Measurements from ENCODE around the gene FAF2.
A peak's percentile ranks its signal among the peaks of the same experiment; 100 is the strongest.

Gene FAF2

GRCh38 chr5:176416965-176417364 is 31.2 kb upstream of the FAF2 start:
- Histone ChIP-seq H3K9me2 (ENCODE audit: low read depth, low read length) (no peaks in the 10 kb centered on the region), H3K4me3 (ENCODE audit: low read depth, low read length, poor library complexity, severe bottlenecking) (peak overlapping the region; percentile 90), H3K9me3 (ENCODE audit: low read length) (no peaks in the 10 kb centered on the region), H3K27me3 (ENCODE audit: insufficient read depth, low read length) (peaks cover 6% of the 10 kb centered on the region; the same call in 1 of the 2 replicates), H3K9ac (ENCODE audit: low read length) (peak overlapping the region; percentile 38; the same call in 1 of the 2 replicates), H3K27ac (ENCODE audit: low read depth, low read length, poor library complexity, severe bottlenecking) (no peak overlapping the region), H3K4me1 (ENCODE audit: insufficient read depth, low read length, severe bottlenecking) (peaks cover 21% of the 10 kb centered on the region), H2AFZ (ENCODE audit: low read length) (no peak overlapping the region), H3K36me3 (ENCODE audit: insufficient read depth, low read length) (no peaks in the 10 kb centered on the region), H3K4me2 (ENCODE audit: low read length) (peak overlapping the region; percentile 67), H3F3A (ENCODE audit: insufficient read depth, low read length) (no peaks in the 10 kb centered on the region), H3K79me2 (ENCODE audit: insufficient read depth, low read length) (0 out of 2 replicates have a peak, but pooled peaks cover 5% of the 10 kb centered on the region), H4K20me1 (ENCODE audit: insufficient read depth, low read length) (no peaks in the 10 kb centered on the region)
- TF ChIP-seq EZH2 (IDR thresholded peaks at IDR 0.05; ENCODE audit: borderline replicate concordance, low read length), result no peak
- no peak for TF ChIP-seq CTCF (IDR thresholded peaks at IDR 0.05; ENCODE audit: low read length)

- Histone ChIP-seq H3K4me3 (ENCODE audit: low read depth, low read length, poor library complexity, severe bottlenecking) (no peak overlapping the region), H3K27ac (ENCODE audit: low read depth, low read length, poor library complexity, severe bottlenecking) (no peak overlapping the region), H3K9me2 (ENCODE audit: low read depth, low read length) (no peaks in the 10 kb centered on the region), H3K4me1 (ENCODE audit: insufficient read depth, low read length, severe bottlenecking) (peaks cover 21% of the 10 kb centered on the region), H3K9me3 (ENCODE audit: low read length) (no peaks in the 10 kb centered on the region), H3K79me2 (ENCODE audit: insufficient read depth, low read length) (0 out of 2 replicates have a peak, but pooled peaks cover 5% of the 10 kb centered on the region), H3K4me2 (ENCODE audit: low read length) (no peak overlapping the region), H3F3A (ENCODE audit: insufficient read depth, low read length) (no peaks in the 10 kb centered on the region), H3K27me3 (ENCODE audit: insufficient read depth, low read length) (peaks cover 6% of the 10 kb centered on the region; the same call in 1 of the 2 replicates), H3K36me3 (ENCODE audit: insufficient read depth, low read length) (no peaks in the 10 kb centered on the region), H3K9ac (ENCODE audit: low read length) (no peak overlapping the region), H2AFZ (ENCODE audit: low read length) (no peak overlapping the region), H4K20me1 (ENCODE audit: insufficient read depth, low read length) (no peaks in the 10 kb centered on the region)
- TF ChIP-seq CTCF (IDR thresholded peaks at IDR 0.05; ENCODE audit: low read length) (no peak), EZH2 (IDR thresholded peaks at IDR 0.05; ENCODE audit: borderline replicate concordance, low read length) (no peak)
Observed at GRCh38 chr5:176418251-176418650, 29.9 kb upstream of the FAF2 start.

GRCh38 chr5:176420086-176420485 is 28.1 kb upstream of the FAF2 start:
- H2AFZ ChIP-seq (ENCODE audit: low read length), result no peak overlapping the region
- H3K4me2 ChIP-seq (ENCODE audit: low read length), result no peak overlapping the region
- H3K27ac ChIP-seq (ENCODE audit: low read depth, low read length, poor library complexity, severe bottlenecking), result no peak overlapping the region
- H3K9me3 ChIP-seq (ENCODE audit: low read length), result peaks cover under 1% of the 10 kb centered on the region; the same call in 1 of the 2 replicates
- no peaks in the 10 kb centered on the region for H3K9me2 ChIP-seq (ENCODE audit: low read depth, low read length)
- H3K79me2 ChIP-seq (ENCODE audit: insufficient read depth, low read length), result 0 out of 2 replicates have a peak, but pooled peaks cover 5% of the 10 kb centered on the region
- no peaks in the 10 kb centered on the region; the same call in 1 of the 2 replicates for H3K36me3 ChIP-seq (ENCODE audit: insufficient read depth, low read length)
- no peaks in the 10 kb centered on the region for H3F3A ChIP-seq (ENCODE audit: insufficient read depth, low read length)
- TF ChIP-seq CTCF (IDR thresholded peaks at IDR 0.05; ENCODE audit: low read length) (no peak), EZH2 (IDR thresholded peaks at IDR 0.05; ENCODE audit: borderline replicate concordance, low read length) (no peak)
- no peaks in the 10 kb centered on the region for H4K20me1 ChIP-seq (ENCODE audit: insufficient read depth, low read length)
- H3K27me3 ChIP-seq (ENCODE audit: insufficient read depth, low read length), result peaks cover 6% of the 10 kb centered on the region; the same call in 1 of the 2 replicates
- H3K4me1 ChIP-seq (ENCODE audit: insufficient read depth, low read length, severe bottlenecking), result peaks cover 12% of the 10 kb centered on the region
- H3K4me3 ChIP-seq (ENCODE audit: low read depth, low read length, poor library complexity, severe bottlenecking), result no peak overlapping the region
- H3K9ac ChIP-seq (ENCODE audit: low read length), result no peak overlapping the region

Measured in OCI-LY1 (cell line).